Left hindlimb (tissue), 1 donor: ENCODE results near the gene TM4SF20.
"Not testable (repeated sequence)": the region's sequence is repeated elsewhere in the genome, so short reads cannot be mapped to it uniquely, and the experiment has no call there.

Source experiments
- DNase-seq: peaks from one replicate; pipeline ENCODE4 v3.0.0-alpha.2; 2018

TM4SF20 gene

GRCh38 chr2:227366769-227367426, 12.2 kb downstream of the TM4SF20 start:
- no peak for DNase-seq

GRCh38 chr2:227365833-227366232, 13.3 kb downstream of the TM4SF20 start:
- no peak for DNase-seq

DNA sequence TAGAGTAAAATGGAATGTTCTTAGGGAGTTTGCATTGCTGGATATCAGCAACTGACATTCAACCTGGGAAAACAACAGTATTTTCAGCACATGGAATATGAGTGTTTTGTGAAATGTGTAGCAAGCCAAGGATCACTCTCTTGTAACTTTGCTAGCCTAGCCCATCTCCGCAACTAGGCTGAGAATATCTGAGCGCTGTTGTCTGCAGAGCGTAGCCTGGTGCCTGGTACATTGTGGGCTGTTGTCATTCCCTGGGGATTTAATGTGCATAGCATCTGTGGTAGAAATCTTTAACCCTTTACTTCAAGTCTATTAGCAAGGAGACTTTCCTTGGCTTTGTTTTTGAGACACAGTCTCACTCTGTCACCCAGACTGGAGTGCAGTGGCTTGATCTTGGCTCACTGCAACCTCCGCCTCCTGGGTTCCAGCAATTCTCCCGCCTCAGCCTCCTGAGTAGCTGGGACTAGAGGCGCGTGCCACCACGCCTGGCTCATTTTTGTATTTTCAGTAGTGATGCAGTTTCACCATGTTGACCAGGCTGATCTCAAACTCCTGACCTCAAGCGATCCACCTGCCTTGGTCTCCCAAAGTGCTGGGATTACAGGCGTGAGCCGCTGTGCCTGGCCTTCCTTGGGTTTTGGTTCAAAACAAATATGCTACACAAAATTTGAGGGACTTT, 14.4 kb downstream of the TM4SF20 start:
- DNase-seq: not testable (repeated sequence)

DNA sequence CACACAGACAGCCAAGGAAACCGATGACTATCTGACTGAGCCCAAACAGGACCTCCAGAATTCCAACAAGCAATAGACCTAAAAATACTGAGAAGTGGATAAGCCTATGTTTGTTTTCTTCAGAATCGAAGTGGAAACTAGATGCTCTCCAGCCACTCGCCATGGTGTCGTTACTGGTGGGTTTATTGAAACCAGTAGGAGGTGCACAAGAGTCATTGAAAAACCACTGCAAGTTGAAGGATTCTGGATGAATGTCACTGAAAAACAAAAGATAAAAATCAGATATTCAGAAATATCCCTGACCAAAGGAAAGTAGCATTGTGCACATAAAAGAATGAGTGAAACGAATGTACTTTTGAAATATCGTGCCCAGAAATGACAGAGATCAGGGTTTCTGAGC, 15.3 kb downstream of the TM4SF20 start:
- no peak for DNase-seq

DNA sequence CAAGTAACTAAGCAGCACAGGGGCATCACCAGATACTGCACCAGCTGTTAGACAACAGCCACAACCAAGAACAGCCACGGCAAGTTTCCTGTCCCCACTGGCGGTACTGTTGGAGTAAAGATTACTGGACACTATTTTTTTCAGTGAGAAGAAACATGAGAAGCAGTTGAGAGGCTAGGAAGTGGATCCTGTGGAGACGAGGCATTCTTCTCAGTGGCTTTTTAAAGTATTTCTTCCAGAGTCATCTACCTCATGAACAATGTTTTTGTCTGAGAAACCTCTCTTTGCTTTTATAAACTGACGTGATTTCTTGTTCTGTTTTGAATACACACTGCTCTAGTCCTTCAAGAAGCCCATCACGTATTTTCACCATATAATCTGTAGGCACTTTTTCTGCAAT, 18.8 kb downstream of the TM4SF20 start:
- no peak for DNase-seq

DNA sequence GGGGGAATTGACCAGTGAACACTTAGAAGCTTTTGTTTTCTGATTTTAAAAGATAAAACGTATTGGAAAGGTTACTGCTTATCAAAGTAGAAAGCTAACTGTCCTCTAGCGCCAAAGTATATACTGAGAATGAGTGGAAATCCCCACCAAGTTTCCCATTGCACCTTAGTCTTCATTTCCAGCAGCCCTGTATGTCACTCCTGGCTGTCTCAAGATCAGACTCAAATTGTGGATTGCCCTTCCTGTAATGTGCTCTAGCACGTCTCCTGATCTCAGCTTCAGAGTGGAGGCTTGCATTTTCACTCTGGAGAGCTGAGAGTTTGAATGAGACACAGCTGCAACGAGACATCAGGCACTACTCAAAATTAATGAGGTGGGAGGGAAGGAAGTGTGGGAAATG, 27.5 kb downstream of the TM4SF20 start:
- DNase-seq: no peak

DNA sequence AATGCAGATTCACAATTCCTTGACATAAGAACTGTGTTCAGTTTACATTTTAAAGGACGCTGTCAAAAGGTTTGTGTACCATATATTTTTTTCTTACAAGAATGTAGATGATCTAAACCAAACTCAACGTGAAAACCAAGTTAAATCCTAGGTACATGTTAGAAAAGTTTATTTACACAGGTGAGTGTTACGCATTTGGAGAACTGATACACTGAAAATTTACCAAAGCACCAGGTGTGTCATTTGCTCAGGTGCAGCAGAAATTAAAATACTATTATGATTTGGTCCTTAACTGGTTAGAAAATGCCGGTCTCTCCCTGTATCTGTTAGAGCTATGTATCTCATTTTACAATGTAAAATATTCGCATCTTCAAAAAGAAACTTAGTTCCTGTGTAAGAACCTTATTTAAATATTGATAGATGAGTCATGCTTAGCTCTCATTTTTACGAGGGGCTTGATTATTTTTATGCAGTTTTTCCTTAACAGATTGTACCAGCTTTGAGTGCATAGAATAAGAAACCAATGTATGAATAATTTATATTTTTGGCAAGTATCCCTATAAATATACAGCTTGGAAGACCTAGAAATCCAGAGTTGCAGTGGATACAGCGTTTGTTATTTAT, 29.0 kb downstream of the TM4SF20 start:
- DNase-seq: no peak

- DNase-seq: no peak
These were observed 30.8 kb downstream of the TM4SF20 start for GRCh38 chr2:227348324-227348723.

GRCh38 chr2:227347117-227347516, 32.0 kb downstream of the TM4SF20 start:
- DNase-seq: no peak

- no peak for DNase-seq
These were observed 34.9 kb downstream of the TM4SF20 start for GRCh38 chr2:227344231-227344630.

DNA sequence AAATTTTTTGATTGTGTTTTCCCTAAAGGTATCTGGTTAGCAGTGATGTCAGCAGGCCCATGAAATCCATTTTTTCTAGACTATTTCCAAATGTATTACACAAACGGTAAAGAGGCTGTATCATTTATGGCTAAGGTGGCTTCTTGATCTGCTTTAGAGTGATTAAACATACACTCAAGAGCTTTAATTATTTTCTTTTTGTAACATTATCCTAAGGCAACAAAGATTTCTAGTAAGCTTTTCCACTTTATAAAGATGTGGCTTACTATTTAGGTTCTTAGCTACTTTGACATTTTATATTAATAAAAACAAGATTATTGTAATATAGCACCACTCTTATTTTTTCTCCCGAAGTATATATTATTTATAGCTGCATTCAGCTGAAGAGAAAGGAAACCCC, 37.6 kb downstream of the TM4SF20 start:
- no peak for DNase-seq

- DNase-seq: no peak
These were observed 39.0 kb downstream of the TM4SF20 start for GRCh38 chr2:227340106-227340505.

DNA sequence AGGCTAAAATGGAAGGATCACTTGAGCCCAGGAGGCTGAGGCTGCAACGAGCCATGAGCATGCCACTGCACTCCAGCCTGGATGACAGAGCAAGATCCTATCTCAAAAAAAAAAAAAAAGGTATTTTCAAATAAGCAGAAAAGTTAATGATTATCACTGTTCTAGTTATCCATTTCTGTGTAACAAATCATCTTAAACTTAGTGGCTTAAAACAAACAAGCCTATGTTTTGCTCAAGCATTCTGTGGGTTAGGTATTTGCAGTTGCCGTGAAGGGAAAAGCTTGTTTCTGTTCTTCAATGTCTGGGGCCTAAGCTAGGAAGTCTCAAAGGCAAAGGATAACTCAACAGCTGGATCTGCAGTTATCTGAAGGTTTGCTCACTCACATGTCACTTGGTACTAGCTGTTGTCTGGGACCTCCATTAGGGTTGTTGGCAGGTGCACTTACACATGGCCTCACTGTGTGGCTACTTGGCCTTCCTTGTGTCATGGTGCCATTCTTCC, 40.0 kb downstream of the TM4SF20 start:
- no peak for DNase-seq

DNA sequence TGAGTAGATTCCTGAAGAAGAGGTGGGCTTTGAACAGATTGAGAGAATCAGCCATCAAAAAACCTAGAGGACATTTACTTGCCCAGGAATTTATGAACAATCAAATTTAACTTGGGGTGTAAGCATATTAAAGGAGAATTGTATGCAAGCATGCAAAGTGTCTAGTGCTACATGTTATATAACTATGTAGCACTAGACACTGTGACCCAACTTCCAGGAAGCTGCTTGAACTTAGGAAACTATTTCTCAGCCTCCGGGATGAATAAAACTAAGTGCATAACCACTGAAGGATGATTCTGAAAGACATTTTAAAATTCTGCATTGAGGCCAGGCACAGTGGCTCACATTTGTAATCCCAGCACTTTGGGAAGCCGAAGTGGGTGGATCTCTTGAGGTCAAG, 41.7 kb downstream of the TM4SF20 start:
- no peak for DNase-seq

DNA sequence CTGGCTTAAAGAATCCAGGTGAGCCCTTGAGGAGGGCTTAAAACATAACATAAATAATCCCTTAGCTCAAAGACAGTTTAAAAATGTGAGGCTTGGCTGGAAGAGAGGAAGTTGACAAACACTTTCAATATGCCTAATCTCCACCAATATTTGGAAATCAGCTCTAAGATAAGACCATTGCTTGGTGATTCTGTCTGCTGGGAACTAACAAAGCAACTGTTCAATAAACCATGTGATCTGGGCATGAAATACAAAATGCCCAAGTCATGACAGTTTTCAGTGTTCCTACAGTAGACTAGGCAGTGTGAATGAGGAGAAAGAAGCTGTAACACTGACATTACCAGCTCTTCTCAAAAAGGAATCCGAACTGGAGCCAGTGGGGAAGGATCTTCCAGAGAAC, 43.4 kb downstream of the TM4SF20 start:
- no peak for DNase-seq

GRCh38 chr2:227326783-227327182, 52.3 kb downstream of the TM4SF20 start:
- DNase-seq: no peak

- DNase-seq: peak; percentile 32
These were observed 53.3 kb downstream of the TM4SF20 start for GRCh38 chr2:227325839-227326195.

DNA sequence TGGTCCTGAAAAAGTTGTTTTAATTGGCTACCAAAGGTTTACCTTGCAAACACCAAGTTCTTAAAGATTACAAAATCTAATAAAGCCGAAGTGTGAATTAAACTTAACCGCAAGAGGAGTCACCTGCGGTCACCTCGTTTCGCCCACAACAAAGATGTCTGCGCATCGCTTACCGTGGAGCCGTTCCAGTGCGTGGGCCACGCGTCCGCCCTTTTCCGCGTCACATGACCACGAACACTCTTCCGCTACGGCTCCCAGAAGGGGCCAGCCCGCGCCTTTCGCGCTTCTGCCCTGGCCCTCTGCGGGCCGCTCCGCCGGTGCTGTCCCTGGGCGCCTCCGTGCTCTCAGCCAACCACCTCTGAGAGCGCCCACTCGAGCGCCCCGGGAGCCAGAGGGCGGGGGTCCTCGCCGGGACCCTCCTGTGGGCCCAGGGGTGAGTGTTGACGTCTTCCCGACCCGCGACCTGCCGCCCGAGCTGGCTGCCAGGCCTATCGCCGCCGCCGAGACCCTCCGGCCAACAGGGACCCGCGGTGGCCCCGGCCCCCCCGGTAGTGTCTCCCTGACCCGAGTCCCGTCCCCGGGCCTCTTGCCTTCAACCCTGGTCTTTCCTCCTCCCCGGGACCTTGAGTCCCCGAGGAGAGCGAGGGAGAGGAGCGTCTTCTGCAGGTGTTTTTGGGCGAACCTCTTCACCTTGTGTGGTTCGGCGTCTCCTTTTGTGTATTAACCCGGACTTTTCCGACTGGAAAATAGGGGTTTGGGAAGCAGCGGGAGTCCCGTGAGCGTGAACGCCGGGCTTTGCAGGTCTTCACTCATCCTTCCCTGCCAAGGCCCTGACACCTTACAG, 53.9 kb downstream of the TM4SF20 start, which contains the start of gene MFF:
Gene MFF, plus strand, starts transcription at position 257 of the 844 bp plus-strand sequence. CDS start 5,415 bp downstream, outside the sequence.
- peak; percentile 94 for DNase-seq

- peak; percentile 29 for DNase-seq
These were observed 54.5 kb downstream of the TM4SF20 start for GRCh38 chr2:227324642-227324994.

DNA sequence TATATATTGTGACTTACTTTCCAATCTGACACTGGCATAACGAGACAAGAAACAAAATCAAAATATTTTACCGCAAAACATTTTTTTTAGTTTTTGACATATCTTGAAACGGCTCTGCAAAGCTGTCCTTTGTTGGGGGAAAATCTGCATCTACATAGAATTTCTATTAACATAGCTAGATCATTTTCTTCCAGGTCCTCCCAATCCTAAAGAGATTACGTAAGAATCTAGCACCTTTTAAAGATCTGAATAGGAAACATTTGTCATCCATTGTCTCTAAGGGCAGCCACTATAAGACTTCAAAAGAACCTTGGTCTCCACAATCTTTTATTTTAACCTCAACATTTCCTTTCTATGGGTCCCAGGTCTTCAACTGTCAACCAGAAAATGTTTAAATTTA, 55.3 kb downstream of the TM4SF20 start:
- DNase-seq: no peak

- DNase-seq: no peak
These were observed 56.4 kb downstream of the TM4SF20 start for GRCh38 chr2:227322530-227323205.

DNA sequence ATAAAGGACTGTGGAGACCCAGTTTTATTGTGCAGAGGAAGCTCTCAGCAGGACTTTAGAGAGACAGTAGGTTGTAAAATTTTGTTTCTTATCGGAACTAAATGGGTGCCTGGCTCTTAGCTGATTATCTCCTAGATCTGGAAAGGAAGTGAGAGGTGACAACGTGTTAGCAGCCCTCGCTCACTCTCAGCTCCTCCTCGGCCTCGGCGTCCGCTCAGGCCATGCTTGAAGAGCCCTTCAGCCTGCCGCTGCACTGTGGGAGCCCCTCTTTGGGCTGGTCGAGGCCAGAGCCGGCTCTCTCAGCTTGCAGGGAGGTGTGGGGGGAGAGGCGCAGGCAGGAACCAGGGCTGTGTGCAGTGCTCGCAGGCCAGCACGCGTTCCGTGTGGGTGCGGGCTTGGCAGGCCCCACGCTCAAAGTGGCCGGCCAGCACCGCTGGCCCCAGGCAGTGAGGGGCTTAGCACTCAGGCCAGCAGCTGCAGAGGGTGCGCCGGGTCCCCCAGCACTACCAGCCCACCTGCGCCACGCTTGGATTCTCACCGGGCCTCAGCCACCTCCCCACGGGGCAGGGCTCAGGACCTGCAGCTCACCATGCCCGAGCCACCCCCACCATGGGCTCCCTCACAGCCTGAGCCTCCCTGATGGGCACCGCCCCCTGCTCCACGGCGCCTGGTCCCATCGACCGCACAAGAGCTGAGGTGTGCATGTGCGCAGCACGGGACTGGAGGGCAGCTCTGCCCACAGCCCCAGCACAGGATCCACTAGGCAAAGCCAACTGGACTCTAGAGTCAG, 58.6 kb downstream of the TM4SF20 start:
- no peak for DNase-seq
